ENCODE measurements around the gene RAB3D.

DNA sequence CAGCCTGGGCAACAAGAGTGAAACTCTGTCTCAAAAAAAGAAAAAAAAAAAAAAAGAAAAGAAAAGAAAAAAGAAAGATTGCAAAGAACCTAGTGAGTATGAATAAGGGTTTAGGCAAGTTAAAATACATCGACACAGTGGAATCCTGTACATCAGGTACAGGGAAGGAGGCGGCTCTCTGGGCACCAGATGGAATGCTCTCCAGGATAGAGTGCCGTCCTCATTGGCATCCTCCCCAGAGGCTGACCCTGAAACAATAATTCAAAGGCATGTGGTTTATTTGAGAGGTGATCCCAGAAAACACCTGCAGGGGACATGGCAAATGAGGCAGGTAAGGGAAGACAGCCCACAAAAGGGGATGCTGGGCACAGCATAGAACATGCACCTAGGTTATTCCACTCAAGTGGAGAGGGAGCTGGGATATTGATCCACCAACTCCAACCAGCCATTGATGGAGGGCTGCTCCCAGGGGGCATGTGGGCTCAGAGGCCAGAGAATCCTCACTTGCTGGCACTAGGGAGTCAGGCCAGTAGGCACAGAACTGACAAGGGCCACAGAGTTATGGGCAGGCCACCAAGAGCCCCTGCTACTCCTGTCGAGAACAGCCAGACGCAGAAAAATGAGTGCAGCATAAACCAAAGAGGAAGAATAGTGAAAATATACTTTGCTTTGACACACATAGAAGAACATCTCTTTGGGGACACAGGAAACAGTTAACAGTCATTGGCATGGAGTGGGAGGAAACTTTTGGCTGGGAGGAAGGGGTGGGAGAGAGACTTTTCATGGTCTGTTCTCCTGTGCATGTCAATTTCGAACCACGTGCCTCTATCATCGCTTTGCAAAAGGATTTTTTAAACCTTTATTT is 39.3 kb downstream of the RAB3D start:
- TF ChIP-seq EZH2 (IDR thresholded peaks at IDR 0.05; ENCODE audit: low read length, unreplicated experiment) (no peak), EZH2phosphoT487 (IDR thresholded peaks at IDR 0.05; ENCODE audit: borderline replicate concordance, low read length) (no peak)
- TF ChIP-seq, protein P1, sequence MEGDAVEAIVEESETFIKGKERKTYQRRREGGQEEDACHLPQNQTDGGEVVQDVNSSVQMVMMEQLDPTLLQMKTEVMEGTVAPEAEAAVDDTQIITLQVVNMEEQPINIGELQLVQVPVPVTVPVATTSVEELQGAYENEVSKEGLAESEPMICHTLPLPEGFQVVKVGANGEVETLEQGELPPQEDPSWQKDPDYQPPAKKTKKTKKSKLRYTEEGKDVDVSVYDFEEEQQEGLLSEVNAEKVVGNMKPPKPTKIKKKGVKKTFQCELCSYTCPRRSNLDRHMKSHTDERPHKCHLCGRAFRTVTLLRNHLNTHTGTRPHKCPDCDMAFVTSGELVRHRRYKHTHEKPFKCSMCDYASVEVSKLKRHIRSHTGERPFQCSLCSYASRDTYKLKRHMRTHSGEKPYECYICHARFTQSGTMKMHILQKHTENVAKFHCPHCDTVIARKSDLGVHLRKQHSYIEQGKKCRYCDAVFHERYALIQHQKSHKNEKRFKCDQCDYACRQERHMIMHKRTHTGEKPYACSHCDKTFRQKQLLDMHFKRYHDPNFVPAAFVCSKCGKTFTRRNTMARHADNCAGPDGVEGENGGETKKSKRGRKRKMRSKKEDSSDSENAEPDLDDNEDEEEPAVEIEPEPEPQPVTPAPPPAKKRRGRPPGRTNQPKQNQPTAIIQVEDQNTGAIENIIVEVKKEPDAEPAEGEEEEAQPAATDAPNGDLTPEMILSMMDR (conservative IDR thresholded peaks at IDR 0.05; ENCODE audit: low read depth, low read length), result no peak

Data from PC-3 (cell line).